ENCODE measurements around the gene PRSS27.

PRSS27 gene

DNA sequence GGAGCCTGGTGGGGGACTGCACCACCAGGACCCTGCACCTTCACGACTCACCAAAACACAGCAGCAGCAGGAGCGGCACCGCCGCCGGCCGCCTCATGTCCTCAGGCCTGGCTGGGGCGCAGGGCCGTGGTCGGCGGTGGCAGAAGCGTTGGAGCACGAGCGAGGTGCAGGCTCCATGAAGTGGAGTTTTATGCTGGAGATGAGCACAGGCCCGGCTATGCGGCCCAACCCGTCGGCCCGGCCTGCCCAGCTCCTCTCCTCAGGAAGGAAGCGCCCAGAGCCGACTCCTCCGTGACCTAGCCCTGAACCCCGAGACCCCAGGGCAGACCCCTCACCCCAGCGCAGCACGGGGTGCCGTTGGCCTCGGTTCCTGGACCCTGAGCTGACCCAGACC lies at the start of gene PRSS27:
Gene PRSS27 (minus strand): TSS at position 161 of the 394 bp plus-strand sequence. CDS start 64 bp downstream, at position 97.
- DNase-seq = no peak

DNA sequence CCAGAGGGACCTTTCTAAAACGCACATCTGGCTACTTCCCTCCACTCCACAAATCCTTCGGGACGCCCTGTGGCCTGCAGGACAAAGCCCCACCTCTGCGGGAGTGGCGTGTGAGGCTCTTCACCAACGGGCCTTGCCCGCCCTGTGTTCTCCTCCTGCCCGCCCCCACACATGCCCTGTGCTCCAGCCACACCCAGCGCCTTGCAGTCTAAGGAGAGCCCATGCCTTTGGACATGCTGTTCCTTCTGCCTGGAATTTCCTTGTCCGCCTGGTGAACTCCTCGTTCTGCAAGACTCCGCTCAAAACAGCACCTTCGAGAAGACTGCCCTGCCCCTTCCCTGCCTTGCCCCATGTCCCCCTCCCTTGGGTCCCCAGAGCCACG lies 49.6 kb upstream of the PRSS27 start:
- DNase-seq = no peak

DNA sequence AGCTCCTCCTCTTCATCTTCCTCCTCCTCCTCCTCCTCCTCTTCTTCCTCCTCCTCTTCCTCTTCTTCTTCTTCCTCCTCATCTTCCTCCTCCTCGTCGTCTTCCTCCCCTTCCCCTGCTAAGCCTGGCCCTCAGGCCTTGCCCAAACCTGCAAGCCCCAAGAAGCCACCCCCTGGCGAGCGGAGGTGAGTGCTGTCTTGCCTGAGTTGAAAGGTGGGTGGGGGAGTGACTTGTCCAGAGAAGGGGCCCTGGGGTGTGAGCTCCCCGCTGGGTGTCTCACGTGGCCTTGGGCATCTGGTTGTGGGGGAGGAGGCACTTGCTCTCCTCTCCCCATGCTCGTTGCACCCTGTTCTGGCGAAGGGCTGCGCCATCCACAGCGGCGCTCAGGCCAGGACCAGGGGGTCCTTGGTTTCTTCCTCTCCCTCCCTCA lies 49.1 kb upstream of the PRSS27 start:
- no peak for DNase-seq

GRCh38 chr16:2768403-2769089 lies 48.5 kb upstream of the PRSS27 start:
- DNase-seq = no peak

DNA sequence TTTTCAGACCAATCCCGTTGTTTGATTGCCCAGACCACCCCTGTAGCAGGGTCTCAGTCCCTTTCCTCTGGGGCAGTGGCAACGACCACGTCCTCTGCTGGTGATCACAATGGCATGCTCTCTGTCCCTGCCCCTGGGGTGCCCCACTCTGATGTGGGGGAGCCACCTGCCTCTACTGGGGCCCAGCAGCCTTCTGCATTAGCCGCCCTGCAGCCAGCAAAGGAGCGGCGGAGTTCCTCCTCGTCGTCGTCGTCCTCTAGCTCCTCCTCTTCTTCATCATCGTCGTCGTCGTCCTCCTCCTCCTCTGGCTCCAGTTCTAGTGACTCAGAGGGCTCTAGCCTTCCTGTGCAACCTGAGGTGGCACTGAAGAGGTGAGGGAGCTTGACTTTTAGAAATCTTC lies 47.9 kb upstream of the PRSS27 start:
- DNase-seq = no peak

GRCh38 chr16:2767140-2767731 lies 47.2 kb upstream of the PRSS27 start:
- DNase-seq = no peak

GRCh38 chr16:2766430-2767139 lies 46.6 kb upstream of the PRSS27 start:
- DNase-seq = no peak

GRCh38 chr16:2765462-2766404 lies 45.7 kb upstream of the PRSS27 start:
- DNase-seq = no peak

GRCh38 chr16:2764718-2765117 lies 44.7 kb upstream of the PRSS27 start:
- DNase-seq = no peak

GRCh38 chr16:2763173-2763572 lies 43.1 kb upstream of the PRSS27 start:
- no peak for DNase-seq

- DNase-seq = no peak
Observed at GRCh38 chr16:2762711-2763110, 42.7 kb upstream of the PRSS27 start.

- no peak for DNase-seq
Observed at GRCh38 chr16:2761886-2762583, 42.0 kb upstream of the PRSS27 start.

- DNase-seq = no peak
Observed at GRCh38 chr16:2761472-2761871, 41.4 kb upstream of the PRSS27 start.

DNA sequence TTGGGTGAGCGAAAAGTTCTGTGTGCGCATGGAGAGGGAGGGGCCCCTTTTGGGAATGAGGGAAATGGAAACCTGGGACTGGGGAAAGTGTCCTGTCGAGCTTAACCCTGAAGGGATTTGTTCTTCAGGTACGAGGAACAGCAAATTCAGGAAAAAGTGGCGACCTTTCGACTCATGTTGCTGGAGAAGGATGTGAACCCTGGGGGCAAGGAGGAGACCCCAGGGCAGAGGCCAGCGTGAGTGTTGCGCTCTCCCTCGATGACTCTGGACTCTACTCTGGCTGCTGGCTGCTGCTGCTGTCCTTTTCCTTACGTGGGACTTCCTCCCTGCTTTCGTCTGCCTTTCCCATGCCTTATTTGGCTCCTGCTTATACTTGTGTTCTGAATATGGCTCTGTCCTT lies 37.3 kb upstream of the PRSS27 start:
- no peak for DNase-seq

DNA sequence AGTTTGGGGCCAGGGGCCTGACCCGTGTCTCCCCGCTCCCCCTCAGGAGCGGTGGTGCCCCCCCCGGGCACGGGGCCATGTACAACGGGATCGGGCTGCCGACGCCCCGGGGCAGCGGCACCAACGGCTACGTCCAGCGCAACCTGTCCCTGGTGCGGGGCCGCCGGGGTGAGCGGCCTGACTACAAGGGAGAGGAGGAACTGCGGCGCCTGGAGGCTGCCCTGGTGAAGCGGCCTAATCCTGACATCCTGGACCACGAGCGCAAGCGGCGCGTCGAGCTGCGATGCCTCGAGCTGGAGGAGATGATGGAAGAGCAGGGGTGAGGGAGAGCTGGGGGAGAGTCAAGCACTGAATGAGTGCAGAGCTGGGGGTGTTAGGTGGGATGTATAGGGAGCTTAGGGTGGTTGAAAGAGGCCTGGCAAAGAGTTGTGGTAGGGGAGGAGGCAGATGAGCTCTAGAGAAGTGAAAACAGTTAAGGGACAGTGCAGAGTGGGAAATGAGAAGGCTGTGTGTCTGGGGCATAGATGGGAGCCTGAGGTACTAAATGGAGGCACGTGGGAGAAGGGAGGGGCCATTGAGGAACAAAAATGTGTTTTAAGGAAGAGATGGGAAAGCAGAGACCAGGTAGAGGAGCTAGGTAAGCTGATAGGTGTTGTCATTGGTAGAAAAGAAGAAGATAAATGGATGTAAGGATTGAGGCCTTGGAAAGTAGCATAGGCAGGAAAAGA lies 36.4 kb upstream of the PRSS27 start:
- no peak for DNase-seq

- DNase-seq = no peak
Observed at GRCh38 chr16:2755158-2755557, 35.1 kb upstream of the PRSS27 start.

DNA sequence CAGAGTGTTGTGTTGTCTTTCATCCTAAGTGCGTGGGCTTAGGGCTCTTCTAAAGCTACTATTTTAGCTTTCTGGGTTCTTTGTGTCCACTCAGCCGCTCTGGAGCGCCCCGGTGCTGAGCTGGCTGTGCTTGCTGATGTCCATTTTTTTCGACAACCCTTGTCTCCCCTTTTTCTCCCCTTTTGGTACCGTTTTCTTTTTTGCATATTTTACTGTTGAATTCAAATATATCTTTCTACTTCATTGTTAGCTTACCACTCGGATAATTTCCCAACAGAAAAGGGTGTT lies 33.7 kb upstream of the PRSS27 start:
- peak; percentile 7 for DNase-seq

GRCh38 chr16:2752850-2753732 lies 33.1 kb upstream of the PRSS27 start:
- DNase-seq = peak; percentile 47

DNA sequence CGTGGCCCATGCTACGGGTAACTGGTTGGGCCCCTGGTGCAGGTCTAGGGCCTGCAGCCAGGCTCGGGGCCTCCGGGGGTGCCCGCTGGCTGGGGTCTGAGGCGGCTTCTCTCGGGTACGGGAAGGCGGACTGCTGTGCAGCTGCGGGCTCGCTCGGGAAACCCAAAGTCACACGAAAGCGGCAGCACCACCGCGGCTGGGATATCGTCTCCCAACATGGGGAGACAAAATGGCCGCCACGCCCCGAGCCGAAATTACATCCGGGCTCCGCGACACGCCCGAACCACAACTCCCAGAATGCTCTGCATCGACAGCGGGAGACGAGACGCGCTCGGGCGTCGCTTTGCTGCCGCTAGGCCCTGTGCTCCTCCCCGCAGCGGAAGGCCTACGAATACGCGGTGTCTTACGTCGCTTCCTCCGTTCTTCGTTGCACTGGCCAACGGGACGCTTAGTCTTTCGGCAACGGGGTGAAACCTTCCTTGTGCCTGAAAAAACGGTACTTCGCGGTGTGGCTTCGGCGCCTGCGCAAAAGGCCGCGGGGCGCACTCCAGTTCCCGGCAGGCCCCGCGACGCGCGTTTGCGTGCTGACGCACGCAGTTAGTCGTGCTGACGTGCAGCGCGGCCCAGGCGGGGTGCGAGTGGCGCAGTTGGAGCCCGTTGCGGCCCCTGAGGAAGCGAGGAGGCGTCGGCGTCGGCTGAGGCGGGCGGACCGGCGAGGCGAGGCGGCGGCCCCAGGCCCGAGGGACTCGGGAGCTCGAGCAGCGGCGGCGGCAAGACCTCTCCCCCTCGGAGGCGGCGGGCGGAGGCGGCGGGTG lies 32.2 kb upstream of the PRSS27 start, which contains the start of gene SRRM2:
Gene SRRM2 (plus strand): TSS at position 604 of the 815 bp plus-strand sequence. CDS start 3,727 bp downstream, outside the sequence.
- DNase-seq = peak; percentile 89

DNA sequence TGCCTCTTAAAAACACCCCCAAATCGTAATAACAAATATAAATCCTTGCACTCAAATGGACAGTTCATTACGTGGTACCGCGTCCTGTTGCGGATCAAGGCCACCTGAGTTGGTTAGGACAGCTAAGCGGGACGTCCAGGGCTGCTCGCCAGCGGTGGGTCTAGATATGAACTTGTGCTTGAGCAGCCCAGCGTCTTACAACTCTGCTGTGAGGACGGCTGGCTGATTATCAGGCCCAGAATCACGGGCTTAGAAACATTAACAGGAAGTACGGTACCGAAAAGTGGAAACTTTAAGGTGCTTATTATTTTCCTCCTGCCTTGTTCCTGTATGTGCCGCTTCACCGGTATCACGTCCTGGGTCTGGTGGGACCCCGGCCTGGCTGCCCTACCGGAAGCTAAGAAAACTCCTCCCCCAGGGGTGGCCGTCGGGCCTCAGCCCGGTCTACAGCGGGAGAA lies 31.6 kb upstream of the PRSS27 start:
- DNase-seq = no peak
